Hindlimb muscle (tissue), 1 donor: ENCODE measurements around the gene PARD6B. TPM values are rescaled to one million over a fixed set of nuclear protein-coding genes. Genes with fewer than 3 reads are reported as not detected.
"Not testable (repeated sequence)": the region's sequence is repeated elsewhere in the genome, so short reads cannot be mapped to it uniquely, and the experiment has no call there.

Experiments used
- DNase-seq: peaks from one replicate; pipeline ENCODE4 v3.0.0-alpha.2; 2013
- polyA plus RNA-seq: library from polyadenylated mRNA; unstranded; fragments of 120-200 nt; gene quantifications from one replicate; pipeline ENCODE4 v1.2.1, GENCODE V29; 2013; ENCODE audit not compliant: insufficient read length

PARD6B gene
- polyA plus RNA-seq, 1 donor, result 0.40 TPM

DNA sequence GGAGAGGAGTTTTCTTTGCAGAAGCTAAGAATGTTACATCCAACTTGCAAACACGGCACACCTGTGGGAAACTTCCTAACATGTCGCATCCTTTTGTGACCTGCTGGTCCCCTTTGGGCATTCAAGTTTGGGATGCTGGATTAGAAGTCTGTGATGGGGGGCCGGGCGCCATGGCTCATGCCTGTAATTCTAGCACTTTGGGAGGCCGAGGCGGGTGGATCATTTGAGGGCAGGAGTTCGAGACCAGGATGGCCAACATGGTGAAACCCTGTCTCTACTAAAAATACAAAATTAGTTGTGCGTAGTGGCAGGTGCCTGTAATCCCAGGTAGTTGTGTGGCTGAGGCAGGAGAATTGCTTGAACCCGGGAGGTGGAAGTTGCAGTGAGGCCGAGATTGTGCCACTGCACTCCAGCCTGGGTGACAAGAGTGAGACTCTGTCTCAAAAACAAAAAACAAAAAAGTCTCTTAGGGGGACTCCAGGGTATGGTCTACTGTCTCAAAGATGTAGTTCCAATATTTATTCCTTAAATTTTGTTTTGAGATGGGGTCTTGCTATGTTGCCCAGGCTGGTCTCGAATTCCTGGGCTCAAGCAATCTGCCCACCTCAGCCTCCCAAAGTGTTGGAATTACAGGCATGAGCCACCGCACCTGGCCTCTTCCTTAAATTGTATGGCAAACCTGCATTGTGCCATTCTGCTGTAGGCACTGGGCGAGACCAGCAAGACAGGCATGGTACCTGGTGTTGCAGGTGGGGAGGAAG is 69.8 kb downstream of the PARD6B start:
- not testable (repeated sequence) for DNase-seq

DNA sequence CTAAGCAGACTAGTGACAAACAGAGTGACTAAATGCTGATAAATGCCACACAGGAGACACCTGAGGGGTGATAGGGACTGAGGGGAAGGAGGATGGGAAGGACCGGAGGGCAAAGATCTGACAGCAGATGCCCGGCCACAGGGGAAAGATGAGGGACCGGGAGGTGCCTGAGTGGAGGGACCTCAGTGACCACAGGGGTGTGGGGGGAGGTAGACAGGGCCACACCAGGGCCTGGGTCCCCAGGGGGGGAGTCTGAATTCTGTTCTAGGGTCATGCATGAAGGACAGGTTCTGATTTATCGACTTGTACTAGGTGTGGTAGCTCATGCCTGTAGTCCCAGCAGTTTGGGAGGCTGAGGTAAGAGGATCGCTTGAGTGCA is 70.4 kb downstream of the PARD6B start:
- no peak for DNase-seq

DNA sequence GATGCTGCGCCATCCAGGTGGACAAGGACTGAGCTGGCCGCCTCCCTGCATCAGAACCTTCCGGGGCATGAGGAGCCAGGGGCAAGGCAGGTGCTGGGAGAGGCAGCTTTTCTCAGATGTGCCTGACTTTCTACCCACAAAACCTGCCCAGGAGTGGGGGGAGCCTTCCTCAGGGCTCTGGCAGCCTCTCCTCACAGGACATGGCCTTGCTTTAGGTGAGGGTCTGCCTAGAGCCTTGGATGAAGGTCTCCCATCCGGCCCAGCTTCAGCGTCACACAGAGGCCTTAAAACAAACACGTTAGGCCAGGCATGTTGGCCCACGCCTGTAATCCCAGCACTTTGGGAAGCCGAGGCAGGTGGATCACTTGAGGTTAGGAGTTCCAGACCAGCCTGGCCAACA is 70.9 kb downstream of the PARD6B start:
- DNase-seq, result no peak

DNA sequence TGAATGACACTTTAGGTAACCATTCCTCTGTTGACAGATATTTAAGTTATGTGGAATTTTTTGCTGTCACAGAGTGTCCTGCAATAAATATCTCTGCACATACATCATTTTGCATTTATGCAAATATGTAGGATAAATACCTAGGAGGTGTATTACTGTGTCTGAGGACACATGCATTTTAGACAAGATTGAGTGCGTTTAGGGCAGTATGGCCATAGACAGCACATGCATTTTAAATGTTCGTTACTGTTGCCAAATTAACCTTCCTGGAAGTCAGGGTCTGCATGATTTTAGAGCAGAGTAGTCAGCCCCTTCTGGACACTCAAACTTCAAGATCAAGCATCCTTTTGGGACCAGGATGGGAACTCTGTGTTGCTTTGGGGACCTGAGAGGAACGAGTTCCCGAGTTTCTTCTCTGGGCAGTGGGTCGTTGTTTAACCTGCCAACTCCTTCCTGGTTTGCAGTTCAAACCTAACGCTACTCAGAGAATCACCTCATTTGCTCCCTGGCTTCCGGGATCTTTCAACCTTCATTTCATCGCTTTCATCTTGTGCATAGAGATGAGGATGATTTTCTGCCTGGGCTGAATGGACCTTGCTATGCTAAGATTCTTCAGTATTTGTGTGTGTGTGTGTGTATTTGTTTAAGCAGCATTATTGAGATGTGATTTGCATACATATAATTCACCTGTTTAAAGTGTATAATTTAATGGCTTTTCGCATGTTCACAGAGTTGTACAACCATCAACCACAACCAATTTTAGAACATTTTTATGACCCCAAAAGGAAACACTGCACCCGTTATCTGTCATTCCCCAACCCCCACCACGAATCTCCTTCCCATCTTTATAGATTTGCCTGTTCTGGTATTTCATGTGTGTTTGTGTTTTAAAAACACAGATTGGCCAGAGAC is 73.3 kb downstream of the PARD6B start:
- no peak for DNase-seq

DNA sequence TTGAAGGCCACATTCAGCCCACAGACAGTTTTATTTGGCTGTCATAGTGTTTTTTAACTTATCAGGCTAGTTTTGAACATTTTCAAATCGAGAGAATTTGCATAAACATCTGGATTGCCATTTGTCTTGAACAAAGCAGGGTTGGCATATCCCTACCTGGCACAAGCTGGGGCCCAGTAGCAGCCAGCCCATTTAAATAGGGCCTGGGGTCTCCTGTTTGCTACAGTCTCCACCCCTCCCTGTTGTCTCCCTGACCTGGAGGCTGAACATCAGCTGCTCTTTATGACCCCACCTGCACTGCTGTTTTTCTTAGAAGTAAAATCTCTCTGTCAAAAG is 73.9 kb downstream of the PARD6B start:
- DNase-seq, result no peak

DNA sequence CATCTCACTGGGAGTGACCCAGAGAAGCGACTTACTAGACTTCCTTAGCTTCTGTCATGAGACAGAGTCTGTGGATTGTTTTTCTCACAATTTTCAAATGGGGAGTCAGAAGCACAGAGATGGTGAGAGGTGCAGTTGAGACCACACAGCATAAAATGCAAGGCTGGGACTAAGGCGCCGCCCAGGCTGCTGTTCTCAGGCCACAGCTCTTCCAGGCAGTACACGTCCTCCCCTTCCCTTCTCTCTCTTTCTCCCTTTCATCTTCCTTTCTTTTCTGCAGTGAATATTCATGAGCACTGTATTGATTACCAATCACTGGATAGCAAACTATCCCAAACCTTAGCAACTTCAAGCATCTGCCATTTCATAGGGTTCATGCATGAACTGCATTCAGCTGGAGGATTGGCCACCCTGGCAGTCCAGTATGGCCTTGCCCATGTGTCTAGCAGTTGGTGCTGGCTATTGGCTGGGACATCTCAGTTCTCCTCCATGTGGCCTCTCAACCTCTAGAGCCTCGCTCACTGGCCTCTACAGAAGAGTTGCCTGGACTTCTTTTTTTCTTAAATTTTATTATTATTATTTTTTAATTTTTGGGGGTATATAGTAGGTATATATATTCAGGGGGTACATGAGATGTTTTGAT is 74.9 kb downstream of the PARD6B start:
- DNase-seq, result no peak

Other genes with a start within 250 kb of the PARD6B start
- gene PTPN1, start 221.2 kb upstream of the PARD6B start, polyA plus RNA-seq, result 19.3 TPM
- gene RIPOR3, start 40.0 kb upstream of the PARD6B start, polyA plus RNA-seq, result 4.0 TPM
- 4.0 TPM for gene BCAS4, start 63.5 kb downstream of the PARD6B start, polyA plus RNA-seq
- gene ADNP, start 199.9 kb downstream of the PARD6B start, polyA plus RNA-seq, result 57.0 TPM
- gene DPM1, start 227.0 kb downstream of the PARD6B start, polyA plus RNA-seq, result 39.1 TPM
- gene MOCS3, start 227.2 kb downstream of the PARD6B start, polyA plus RNA-seq, result 3.3 TPM